ENCODE data around the gene NUDT4B.
"Not testable (repeated sequence)": the region's sequence is repeated elsewhere in the genome, so short reads cannot be mapped to it uniquely, and the experiment has no call there.

Gene NUDT4B

DNA sequence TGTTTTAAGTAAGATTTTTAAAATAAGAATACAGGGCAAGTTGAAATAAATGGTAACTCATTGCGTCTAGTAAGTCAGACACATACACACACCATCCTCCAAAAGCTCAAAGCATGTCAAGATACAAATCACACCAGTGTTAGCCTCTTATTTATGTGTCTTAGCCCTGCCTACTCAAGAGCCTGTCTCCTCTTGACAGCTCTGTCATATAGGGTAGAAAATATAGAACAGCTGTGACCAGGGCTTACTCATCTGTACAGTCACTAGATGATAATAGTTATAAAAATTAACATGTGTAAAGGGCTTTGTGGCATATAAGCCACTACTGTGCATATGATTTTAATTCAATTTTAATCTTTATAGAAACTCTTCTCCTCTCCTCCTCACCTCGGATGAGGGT is 7.7 kb downstream of the NUDT4B start:
- H3K27me3 Mint-ChIP-seq; H3K36me3 Mint-ChIP-seq (ENCODE audit: insufficient read depth); DNase-seq (ENCODE audit: low spot score in 2 of 2); ATAC-seq (replicated peaks; ENCODE audit: extremely low read depth, poor library complexity, severe bottlenecking); H3K4me1 Mint-ChIP-seq; H3K27ac Mint-ChIP-seq (ENCODE audit: low read depth); H3K9me3 Mint-ChIP-seq; H3K4me3 Mint-ChIP-seq: not testable (repeated sequence)

DNA sequence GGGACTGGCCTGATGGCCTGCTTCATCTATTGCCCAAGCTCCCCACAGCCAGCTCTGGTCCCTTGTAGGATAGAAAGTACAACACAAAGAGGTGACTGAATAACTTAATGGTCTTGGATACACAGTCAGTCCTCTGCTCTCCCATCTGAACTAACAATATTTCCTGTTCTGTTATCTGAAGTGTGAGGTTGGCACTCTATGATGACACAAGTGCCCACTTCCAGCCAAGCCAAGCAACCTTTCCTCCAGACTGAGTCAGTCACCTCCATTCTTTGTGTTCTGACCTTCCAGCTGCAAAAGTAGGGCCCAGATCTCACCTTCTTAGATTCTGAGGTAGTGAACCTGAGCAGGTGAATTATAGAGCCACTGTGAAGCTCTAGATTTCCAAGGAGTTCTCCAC is 8.9 kb downstream of the NUDT4B start:
- H3K9me3 Mint-ChIP-seq; H3K27ac Mint-ChIP-seq (ENCODE audit: low read depth); H3K4me3 Mint-ChIP-seq; H3K27me3 Mint-ChIP-seq; DNase-seq (ENCODE audit: low spot score in 2 of 2); H3K36me3 Mint-ChIP-seq (ENCODE audit: insufficient read depth); H3K4me1 Mint-ChIP-seq: not testable (repeated sequence)
- ATAC-seq (replicated peaks; ENCODE audit: extremely low read depth, poor library complexity, severe bottlenecking) = peak; percentile 16

DNA sequence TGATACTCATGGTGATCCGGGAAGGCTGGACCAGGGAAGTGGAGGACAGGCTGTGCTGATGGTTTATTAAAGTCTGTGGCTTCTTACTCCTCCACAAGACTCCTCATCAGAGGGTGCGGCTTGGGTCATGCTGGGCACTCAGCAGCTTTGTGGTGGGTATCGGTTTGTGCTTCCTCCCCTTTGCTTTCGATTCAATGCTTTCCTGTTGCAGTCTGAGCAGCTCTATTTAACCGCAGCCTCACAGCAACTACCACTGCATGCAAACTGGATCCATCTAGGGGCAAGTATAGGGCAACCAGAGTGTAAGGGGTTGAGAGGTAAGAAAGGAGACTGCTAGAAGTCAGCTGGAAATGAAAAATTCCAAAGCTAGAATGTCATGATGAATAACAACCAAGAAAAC is 9.8 kb downstream of the NUDT4B start:
- not testable (repeated sequence) for H3K36me3 Mint-ChIP-seq (ENCODE audit: insufficient read depth); H3K27me3 Mint-ChIP-seq; DNase-seq (ENCODE audit: low spot score in 2 of 2); H3K9me3 Mint-ChIP-seq; H3K4me3 Mint-ChIP-seq; H3K4me1 Mint-ChIP-seq; H3K27ac Mint-ChIP-seq (ENCODE audit: low read depth)
- ATAC-seq (replicated peaks; ENCODE audit: extremely low read depth, poor library complexity, severe bottlenecking) = peak; percentile 99

DNA sequence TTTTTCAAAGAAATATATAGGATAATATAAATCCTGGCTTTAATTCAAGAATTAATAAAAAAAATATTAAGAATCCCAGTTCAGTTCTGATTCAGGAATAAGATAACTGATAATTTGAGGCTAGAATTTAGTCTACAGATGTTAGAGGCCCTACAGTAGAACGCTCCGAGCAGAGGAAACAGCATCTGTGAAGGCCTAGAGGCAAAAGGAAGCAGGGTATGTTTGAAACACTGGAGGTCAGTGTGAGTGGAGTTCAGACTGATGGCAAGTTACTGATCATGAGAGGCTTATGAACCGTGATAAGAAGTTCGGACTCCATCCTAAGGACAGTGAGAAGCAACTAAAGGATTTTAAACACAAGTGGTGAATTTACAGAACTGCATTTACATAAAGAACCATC is 10.4 kb downstream of the NUDT4B start:
- not testable (repeated sequence) for DNase-seq (ENCODE audit: low spot score in 2 of 2); H3K9me3 Mint-ChIP-seq; H3K4me3 Mint-ChIP-seq; H3K27me3 Mint-ChIP-seq; H3K27ac Mint-ChIP-seq (ENCODE audit: low read depth); H3K4me1 Mint-ChIP-seq; H3K36me3 Mint-ChIP-seq (ENCODE audit: insufficient read depth)
- ATAC-seq (replicated peaks; ENCODE audit: extremely low read depth, poor library complexity, severe bottlenecking) = peak; percentile 17

DNA sequence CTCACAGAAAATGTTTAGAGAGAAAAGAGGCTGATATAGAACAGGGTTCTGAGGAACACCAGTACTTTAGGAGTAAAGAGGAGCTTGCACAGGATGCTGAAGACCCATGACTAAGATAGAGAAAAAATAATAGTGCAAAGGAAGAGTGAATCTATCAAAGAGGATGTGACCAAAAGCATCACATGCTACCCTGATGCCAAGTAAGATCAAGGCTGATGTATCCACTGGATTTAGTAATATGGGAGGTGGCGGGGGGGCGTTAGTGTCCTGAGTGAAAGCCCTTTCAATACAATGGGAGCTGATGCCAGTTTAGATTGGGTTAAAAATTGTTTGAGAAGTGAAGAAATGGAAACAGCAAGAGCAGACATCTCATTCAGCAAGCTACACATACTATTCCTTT is 11.2 kb downstream of the NUDT4B start:
- H3K4me3 Mint-ChIP-seq; ATAC-seq (replicated peaks; ENCODE audit: extremely low read depth, poor library complexity, severe bottlenecking); H3K9me3 Mint-ChIP-seq; H3K36me3 Mint-ChIP-seq (ENCODE audit: insufficient read depth); H3K4me1 Mint-ChIP-seq; H3K27ac Mint-ChIP-seq (ENCODE audit: low read depth); H3K27me3 Mint-ChIP-seq: not testable (repeated sequence)
- DNase-seq (ENCODE audit: low spot score in 2 of 2) = peak in 1 of 2 donors; percentile 11

DNA sequence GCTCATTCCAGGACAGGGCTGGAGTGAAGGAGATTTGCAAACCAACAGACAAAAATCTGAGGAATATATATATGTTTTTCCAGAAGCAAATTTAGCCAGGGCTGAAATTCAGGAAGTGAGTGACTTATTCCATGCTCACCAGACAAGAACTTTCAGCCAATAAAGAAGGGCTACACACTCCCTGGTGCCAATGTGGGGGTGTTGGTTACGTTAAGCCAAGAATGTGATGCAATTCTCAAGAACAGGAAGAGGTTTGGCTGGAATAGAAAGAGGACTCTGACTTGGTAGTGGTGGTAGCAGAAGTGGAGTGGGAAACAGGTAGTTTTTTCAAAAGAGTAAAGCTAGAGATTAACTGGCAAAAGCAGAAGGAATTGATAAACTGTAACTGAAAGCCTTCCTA is 11.6 kb downstream of the NUDT4B start:
- ATAC-seq (replicated peaks; ENCODE audit: extremely low read depth, poor library complexity, severe bottlenecking); DNase-seq (ENCODE audit: low spot score in 2 of 2); H3K27me3 Mint-ChIP-seq; H3K27ac Mint-ChIP-seq (ENCODE audit: low read depth); H3K4me3 Mint-ChIP-seq; H3K36me3 Mint-ChIP-seq (ENCODE audit: insufficient read depth); H3K4me1 Mint-ChIP-seq; H3K9me3 Mint-ChIP-seq: not testable (repeated sequence)

DNA sequence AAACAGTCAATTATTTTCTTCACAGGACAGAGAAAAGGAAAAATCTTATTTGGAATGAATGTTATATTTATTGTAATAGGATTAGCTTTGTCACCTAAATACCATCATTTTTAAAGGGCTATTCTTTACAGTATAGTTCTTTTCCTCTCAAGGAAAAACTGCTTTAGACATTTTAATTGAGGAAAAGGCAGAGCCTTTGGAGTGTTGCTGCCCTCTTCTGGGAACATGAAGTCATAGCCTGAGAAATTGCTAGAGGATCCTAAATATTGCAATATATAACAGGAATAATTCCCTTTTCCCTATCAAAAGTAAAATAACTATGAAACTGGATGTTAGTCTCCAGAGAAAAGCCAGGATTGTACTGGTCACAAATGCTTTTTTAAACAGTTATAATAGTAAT is 12.8 kb downstream of the NUDT4B start:
- not testable (repeated sequence) for ATAC-seq (replicated peaks; ENCODE audit: extremely low read depth, poor library complexity, severe bottlenecking); H3K4me1 Mint-ChIP-seq; H3K27ac Mint-ChIP-seq (ENCODE audit: low read depth); H3K36me3 Mint-ChIP-seq (ENCODE audit: insufficient read depth); DNase-seq (ENCODE audit: low spot score in 2 of 2); H3K4me3 Mint-ChIP-seq; H3K9me3 Mint-ChIP-seq; H3K27me3 Mint-ChIP-seq

DNA sequence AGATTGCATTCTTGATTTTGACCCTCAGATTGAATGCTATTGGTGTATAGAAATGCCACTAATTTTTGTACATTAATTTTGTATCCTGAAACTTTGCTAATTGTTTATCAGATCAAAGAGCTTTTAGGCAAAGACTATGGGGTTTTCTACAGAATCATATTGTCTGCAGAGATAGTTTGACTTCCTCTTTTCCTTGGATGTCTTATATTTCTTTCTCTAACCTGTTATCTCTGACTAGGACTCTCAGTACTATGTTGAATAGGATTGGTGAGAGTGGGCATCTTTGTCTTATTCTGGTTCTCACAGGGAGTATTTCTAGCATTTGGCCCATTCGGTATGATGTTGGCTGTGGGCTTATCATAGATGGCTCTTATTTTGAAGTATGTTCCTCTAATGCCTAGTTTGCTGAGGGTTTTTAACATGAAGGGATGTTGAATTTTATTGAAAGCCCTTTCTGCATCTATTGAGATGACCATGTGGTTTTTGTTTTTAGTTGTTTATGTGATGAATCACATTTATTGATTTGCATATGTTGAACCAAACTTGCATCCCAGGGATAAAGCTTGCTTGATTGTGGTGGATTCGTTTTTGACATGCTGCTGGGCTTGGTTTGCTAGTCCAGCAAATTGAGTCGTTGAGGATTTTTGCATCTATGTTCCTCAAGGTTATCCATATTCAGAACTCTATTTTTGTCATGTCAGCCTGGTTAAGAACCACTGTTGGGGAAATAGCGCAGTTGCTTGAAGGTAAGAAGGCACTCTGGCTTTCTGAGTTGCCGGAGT is 16.9 kb downstream of the NUDT4B start:
- H3K4me3 Mint-ChIP-seq; H3K27ac Mint-ChIP-seq (ENCODE audit: low read depth); DNase-seq (ENCODE audit: low spot score in 2 of 2); H3K4me1 Mint-ChIP-seq; ATAC-seq (replicated peaks; ENCODE audit: extremely low read depth, poor library complexity, severe bottlenecking); H3K36me3 Mint-ChIP-seq (ENCODE audit: insufficient read depth); H3K27me3 Mint-ChIP-seq; H3K9me3 Mint-ChIP-seq: not testable (repeated sequence)

DNA sequence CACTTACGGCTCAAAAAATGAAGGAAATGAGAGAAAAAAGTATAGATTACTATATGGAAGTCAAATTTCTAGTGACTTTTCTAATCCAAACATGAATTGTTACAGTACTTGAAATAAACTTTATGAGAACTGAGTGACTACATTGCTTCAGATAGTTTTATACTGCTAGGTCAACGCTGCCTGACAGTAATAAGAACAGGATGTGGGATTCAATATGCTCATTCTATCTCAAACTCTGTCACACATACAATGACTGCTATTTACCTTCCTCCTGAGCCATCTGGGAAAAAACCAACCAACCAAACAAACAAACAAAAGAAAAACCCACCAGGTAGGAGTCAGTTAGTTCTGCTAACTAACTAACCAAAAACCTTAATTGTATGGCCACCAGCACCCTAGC is 20.0 kb downstream of the NUDT4B start:
- H3K9me3 Mint-ChIP-seq, H3K4me3 Mint-ChIP-seq, H3K4me1 Mint-ChIP-seq: not testable (repeated sequence)

DNA sequence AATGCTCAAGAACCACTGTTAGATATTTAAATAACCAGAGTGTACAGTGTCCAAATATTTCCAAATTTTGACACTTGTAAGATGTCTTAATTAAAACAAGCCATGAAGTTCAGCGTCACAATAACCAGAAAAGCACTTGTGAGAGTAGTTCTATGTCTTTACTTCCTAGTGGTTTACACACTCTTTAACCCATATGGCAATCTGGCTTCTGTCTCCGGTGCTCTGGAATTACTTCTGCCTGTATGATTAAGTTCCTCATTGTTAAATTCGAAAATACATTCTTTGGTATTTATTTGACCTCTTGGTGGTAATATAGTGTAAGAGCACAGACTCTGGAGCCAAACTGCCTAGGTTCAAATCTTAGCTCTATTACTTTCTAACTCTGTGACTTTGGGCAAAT is 20.9 kb downstream of the NUDT4B start:
- not testable (repeated sequence) for DNase-seq (ENCODE audit: low spot score in 2 of 2); H3K4me1 Mint-ChIP-seq; ATAC-seq (replicated peaks; ENCODE audit: extremely low read depth, poor library complexity, severe bottlenecking); H3K27me3 Mint-ChIP-seq; H3K36me3 Mint-ChIP-seq (ENCODE audit: insufficient read depth); H3K27ac Mint-ChIP-seq (ENCODE audit: low read depth); H3K9me3 Mint-ChIP-seq; H3K4me3 Mint-ChIP-seq

More for the DNA sequence above, 20.0 kb downstream of the NUDT4B start:
- not testable (repeated sequence) for H3K36me3 Mint-ChIP-seq (ENCODE audit: insufficient read depth); H3K27me3 Mint-ChIP-seq; H3K27ac Mint-ChIP-seq (ENCODE audit: low read depth); DNase-seq (ENCODE audit: low spot score in 2 of 2)
- ATAC-seq (replicated peaks; ENCODE audit: extremely low read depth, poor library complexity, severe bottlenecking) = peak; percentile 36

DNA sequence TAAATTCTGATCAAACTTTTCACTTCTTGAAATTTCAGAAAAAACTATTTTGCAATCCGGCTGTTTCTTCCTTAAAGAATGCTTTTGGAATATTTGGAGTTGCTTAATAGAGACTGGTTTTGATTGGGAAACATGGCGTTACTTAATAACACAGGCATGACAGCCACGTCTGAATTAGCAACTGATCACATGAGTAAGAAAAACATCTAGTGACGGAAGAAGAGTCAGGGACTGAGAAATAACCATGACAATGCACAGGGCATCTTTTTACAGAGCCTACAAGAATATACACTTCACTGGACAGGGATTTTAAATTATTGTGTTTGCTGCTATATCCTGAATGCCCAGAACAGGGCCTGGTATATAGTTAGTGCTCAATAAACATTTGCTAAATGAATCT is 25.1 kb downstream of the NUDT4B start:
- H3K27me3 Mint-ChIP-seq; H3K4me3 Mint-ChIP-seq; H3K4me1 Mint-ChIP-seq; ATAC-seq (replicated peaks; ENCODE audit: extremely low read depth, poor library complexity, severe bottlenecking); H3K27ac Mint-ChIP-seq (ENCODE audit: low read depth); DNase-seq (ENCODE audit: low spot score in 2 of 2); H3K9me3 Mint-ChIP-seq; H3K36me3 Mint-ChIP-seq (ENCODE audit: insufficient read depth): not testable (repeated sequence)

DNA sequence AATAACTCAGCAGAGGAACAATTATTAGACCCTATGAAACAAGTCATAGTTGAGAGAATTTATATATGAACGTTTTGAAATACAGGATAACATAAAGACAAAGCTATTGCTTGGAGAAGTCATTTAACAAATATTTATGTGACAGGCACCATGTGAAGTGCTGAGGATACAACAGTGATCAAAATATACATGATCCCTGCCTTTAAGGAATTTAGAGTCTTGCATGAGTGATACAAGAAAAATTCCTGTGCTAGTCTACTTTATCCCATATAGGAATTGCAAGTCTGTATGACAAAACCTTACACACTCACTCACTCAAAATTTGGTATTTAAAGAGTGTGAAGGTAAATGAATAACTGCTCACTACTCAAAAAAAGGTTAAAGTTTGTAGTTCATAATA is 25.5 kb downstream of the NUDT4B start:
- not testable (repeated sequence) for DNase-seq (ENCODE audit: low spot score in 2 of 2); H3K4me1 Mint-ChIP-seq; H3K27me3 Mint-ChIP-seq; H3K27ac Mint-ChIP-seq (ENCODE audit: low read depth); H3K4me3 Mint-ChIP-seq; H3K9me3 Mint-ChIP-seq; H3K36me3 Mint-ChIP-seq (ENCODE audit: insufficient read depth); ATAC-seq (replicated peaks; ENCODE audit: extremely low read depth, poor library complexity, severe bottlenecking)

DNA sequence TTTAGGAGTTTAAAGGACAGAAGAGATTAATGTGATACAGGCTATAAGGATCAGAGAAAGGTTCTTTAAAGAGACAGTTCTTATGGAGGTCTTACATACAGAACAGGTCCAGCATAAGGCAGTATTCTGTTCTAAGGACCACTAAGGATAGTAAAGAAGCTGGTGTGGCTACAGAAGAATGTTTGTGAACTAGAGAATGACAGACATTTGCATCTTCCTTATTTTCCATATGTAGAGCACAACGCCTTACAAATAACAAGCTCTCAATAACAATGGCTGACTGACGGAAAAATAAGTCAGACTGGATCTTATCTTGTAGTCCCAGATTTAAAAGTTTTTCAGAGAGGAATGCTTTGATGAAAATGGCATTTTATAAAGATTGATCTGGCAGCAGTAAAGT is 26.7 kb downstream of the NUDT4B start:
- not testable (repeated sequence) for H3K4me3 Mint-ChIP-seq; DNase-seq (ENCODE audit: low spot score in 2 of 2); H3K9me3 Mint-ChIP-seq; H3K27me3 Mint-ChIP-seq; H3K27ac Mint-ChIP-seq (ENCODE audit: low read depth); H3K36me3 Mint-ChIP-seq (ENCODE audit: insufficient read depth); ATAC-seq (replicated peaks; ENCODE audit: extremely low read depth, poor library complexity, severe bottlenecking); H3K4me1 Mint-ChIP-seq
